BLaER1 treated with 17β-estradiol and CSF1 and Interleukin-3, amounts not matched to agents 10 nM and 100 nM (cell line): ENCODE data around the gene NELL1.

Experiments used
- H3K27ac ChIP-seq, 11 experiments: shearing (Covaris generic); formaldehyde crosslinking; 2 replicates each; pipeline ENCODE4 v1.8.1; 2022
- H3K27me3 ChIP-seq, 11 experiments: shearing (Covaris generic); formaldehyde crosslinking; 2 replicates each; pipeline ENCODE4 v1.8.1; 2022
- H3K36me3 ChIP-seq, 11 experiments: shearing (Covaris generic); formaldehyde crosslinking; 2 replicates each; pipeline ENCODE4 v1.8.1; 2022
- H3K4me1 ChIP-seq, 10 experiments: shearing (Covaris generic); formaldehyde crosslinking; 2 replicates each; pipeline ENCODE4 v1.8.1; 2022
- H3K4me2 ChIP-seq, 11 experiments: shearing (Covaris generic); formaldehyde crosslinking; 2 replicates each; pipeline ENCODE4 v1.8.1; 2022
- H3K4me3 ChIP-seq, 10 experiments: shearing (Covaris generic); formaldehyde crosslinking; 2 replicates each; pipeline ENCODE4 v1.8.1; 2022
- H3K9ac ChIP-seq, 11 experiments: shearing (Covaris generic); formaldehyde crosslinking; 2 replicates each; pipeline ENCODE4 v1.8.1; 2022
- H3K9me3 ChIP-seq, 11 experiments: shearing (Covaris generic); formaldehyde crosslinking; replicated peaks in 1 of 11; 2 replicates each; pipeline ENCODE4 v1.8.1; 2022
- H4K20me1 ChIP-seq, 11 experiments: shearing (Covaris generic); formaldehyde crosslinking; 2 replicates each; pipeline ENCODE4 v1.8.1; 2022
- Cebpa-rat ChIP-seq, 11 experiments: shearing (Covaris generic); IDR thresholded peaks; 2 replicates each; pipeline ENCODE4 v1.8.1; 2022

The NELL1 gene

DNA sequence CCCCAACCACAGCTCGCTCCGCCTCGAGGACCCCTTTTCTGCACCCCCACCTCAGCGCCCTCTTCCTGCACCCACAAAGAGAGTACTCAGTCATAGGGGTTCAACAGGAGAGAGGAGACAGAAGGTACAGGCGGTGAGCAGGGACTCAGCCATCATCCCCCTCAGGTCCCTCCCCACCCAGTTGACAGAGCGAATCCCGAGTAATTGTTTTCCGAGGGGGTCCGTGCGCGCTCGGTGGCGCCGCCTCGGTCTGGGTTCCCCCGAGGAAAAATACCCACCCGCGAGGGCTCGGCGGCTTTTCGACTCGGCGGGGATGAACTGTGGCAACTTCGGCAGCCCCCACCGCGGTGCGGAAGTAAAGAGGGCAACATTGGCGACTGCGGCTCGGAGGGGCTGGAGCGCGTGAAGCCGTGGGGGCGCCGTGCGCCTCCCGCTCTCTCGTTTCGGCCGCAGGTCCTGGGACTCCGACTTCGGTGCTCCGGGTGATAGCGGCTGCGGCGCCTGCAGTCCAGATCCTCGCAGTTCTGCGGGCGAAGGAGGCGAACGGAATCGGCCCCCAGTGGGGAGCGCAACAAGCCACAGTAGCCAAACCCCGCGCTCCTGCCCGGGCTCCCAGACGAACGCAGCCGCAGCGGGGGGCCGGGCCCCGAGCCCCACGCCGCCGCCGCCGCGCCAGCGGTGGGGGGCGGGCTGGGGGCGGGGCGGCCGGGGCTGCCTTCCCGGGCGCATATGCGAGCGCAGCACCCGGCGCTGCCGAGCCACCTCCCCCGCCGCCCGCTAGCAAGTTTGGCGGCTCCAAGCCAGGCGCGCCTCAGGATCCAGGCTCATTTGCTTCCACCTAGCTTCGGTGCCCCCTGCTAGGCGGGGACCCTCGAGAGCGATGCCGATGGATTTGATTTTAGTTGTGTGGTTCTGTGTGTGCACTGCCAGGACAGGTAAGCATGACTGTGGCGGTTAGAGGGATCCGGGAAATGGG lies at the start of gene NELL1:
NELL1 (plus strand) TSS at position 743 of the 976 bp plus-strand sequence.
- Histone ChIP-seq H3K9me3 (peaks cover 0 to 11% (median 0%) of the 10 kb centered on the region in 11 experiments; a peak in 3 of 22 replicates), H3K27me3 (peaks cover 48 to 60% (median 52%) of the 10 kb centered on the region in 11 experiments), H3K4me3 (peak within 1 kb of the TSS; percentile 55 to 76 (median 67)), H3K27ac (no peak within 1 kb of the TSS; a peak in 1 of 22 replicates), H3K4me1 (peaks cover 31 to 47% (median 43%) of the 10 kb centered on the region in 10 experiments), H3K36me3 (no peaks in the 10 kb centered on the region), H4K20me1 (peaks cover 0 to 27% (median 13%) of the 10 kb centered on the region in 11 experiments; a peak in 7 of 22 replicates), H3K4me2 (peak within 1 kb of the TSS; percentile 92 to 100 (median 100)), H3K9ac (peak within 1 kb of the TSS; percentile 39 to 77 (median 65))
- no peak for TF ChIP-seq Cebpa-rat (IDR thresholded peaks at IDR 0.05)

DNA sequence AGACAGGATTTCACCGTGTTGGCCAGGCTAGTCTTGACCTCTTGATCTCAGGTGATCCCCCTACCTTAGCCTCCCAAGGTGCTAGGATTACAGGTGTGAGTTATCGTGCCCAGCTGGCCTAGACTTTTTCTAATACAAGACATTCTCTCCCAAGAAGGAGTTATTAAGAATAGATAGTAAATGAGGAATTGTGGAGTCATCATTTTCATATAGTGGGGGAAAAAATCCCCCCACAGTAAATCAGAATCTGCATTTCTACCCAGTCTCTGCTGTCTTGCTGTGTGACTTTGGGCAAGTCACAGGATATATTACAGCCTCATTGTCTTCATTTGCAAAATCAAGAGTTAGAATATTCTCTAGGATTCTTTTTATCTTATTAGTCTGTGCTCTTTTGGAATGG lies 48.4 kb upstream of the NELL1 start:
- no peak for TF ChIP-seq Cebpa-rat (IDR thresholded peaks at IDR 0.05)
- H3K36me3 ChIP-seq: no peaks in the 10 kb centered on the region
- H3K4me1 ChIP-seq: no peaks in the 10 kb centered on the region
- no peak overlapping the region for H3K4me2 ChIP-seq
- no peaks in the 10 kb centered on the region for H4K20me1 ChIP-seq
- no peaks in the 10 kb centered on the region for H3K27me3 ChIP-seq
- H3K9me3 ChIP-seq: no peaks in the 10 kb centered on the region
- no peak overlapping the region for H3K27ac ChIP-seq
- H3K9ac ChIP-seq: no peak overlapping the region
- no peak overlapping the region for H3K4me3 ChIP-seq

DNA sequence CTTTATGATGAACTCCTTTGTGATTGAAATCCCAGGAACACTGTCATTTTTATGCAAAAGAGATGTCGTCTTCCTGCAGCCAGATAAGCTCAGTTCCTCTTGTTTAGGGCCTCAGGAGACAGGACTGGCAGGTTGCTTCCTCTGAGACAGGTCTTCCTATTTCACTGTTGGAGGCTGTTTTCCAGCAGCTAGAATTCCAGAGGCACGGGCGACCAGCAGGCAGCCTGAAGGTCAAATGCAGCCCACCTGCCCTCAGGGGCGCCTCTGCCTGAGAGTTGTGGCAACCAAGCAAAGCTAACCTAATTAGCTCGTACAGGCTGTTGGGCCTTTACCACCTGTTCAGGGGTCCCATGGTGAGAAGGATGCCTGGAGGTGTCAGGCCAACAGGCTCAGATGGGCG lies 47.7 kb upstream of the NELL1 start:
- H3K36me3 ChIP-seq: no peaks in the 10 kb centered on the region
- no peaks in the 10 kb centered on the region for H3K27me3 ChIP-seq
- no peak overlapping the region for H3K4me2 ChIP-seq
- no peaks in the 10 kb centered on the region for H4K20me1 ChIP-seq
- H3K9ac ChIP-seq: no peak overlapping the region
- no peak for TF ChIP-seq Cebpa-rat (IDR thresholded peaks at IDR 0.05)
- H3K4me3 ChIP-seq: no peak overlapping the region
- H3K9me3 ChIP-seq: no peaks in the 10 kb centered on the region
- H3K4me1 ChIP-seq: peaks cover 0 to 5% (median 0%) of the 10 kb centered on the region in 10 experiments; a peak in 4 of 20 replicates
- no peak overlapping the region for H3K27ac ChIP-seq

DNA sequence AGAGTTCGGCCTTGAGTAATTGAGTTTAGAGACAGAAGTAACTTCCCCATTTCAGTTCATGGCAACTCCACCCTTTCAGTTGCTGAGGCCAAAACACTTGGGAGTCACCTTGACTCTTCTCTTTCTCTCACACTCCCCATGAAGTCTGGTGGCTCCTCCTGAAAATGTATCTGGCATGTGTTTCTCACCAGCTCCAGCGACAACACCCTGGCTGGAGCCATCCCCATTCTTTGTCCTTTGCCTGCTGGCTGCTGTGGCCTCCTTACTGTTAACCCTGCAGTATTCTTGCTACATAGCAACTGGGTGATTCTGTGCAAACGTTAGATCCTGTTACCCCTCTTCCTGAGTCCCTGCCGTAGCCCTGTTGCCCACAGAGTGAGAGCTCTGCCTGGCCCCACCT lies 46.1 kb upstream of the NELL1 start:
- no peak overlapping the region; a peak in 1 of 22 replicates for H3K4me2 ChIP-seq
- H3K4me1 ChIP-seq: peaks cover 0 to 11% (median 3%) of the 10 kb centered on the region in 10 experiments; a peak in 4 of 20 replicates
- no peak overlapping the region for H3K4me3 ChIP-seq
- H4K20me1 ChIP-seq: no peaks in the 10 kb centered on the region
- no peaks in the 10 kb centered on the region for H3K36me3 ChIP-seq
- H3K9ac ChIP-seq: no peak overlapping the region
- no peaks in the 10 kb centered on the region for H3K9me3 ChIP-seq
- H3K27me3 ChIP-seq: no peaks in the 10 kb centered on the region
- TF ChIP-seq Cebpa-rat (IDR thresholded peaks at IDR 0.05): no peak
- H3K27ac ChIP-seq: no peak overlapping the region

DNA sequence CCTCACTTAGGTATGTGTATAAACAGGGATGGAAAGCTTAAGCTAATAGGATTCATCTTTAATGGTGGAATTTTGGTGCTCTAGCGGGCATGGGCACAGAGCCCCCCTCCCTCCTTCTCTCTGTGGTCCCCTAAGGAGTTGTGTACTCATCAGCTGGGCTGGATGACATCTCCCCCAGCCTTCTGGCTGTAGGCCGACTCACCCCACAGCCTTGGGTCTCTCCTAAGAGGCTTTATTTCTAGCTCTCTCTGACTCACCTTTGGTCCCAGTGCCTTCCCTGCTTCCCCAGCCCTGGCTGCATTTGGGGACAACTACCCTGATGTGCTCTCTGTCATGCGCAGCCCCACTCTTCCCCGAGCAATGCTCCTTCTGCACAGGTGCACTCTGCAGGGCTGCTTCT lies 43.1 kb upstream of the NELL1 start:
- no peak for TF ChIP-seq Cebpa-rat (IDR thresholded peaks at IDR 0.05)
- Histone ChIP-seq H3K27me3 (no peaks in the 10 kb centered on the region), H4K20me1 (no peaks in the 10 kb centered on the region)

DNA sequence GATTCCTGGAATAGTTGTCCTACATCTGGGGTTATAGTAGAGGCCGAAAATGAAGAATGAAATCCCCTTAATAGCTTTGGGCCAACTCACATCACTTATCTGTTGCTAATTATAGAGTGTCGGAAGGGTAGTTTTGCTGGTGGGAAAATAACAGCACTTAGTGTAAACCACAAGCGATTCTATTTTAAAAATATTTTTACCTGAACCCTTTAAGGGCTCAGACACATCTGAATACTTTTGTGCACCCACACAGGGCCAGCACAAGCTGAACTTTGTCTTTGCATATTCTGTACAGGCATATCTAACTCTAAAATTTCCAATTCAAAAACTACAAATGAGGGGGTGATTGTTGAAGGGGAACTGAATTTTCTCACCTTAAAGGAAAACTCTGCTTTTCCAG lies 42.4 kb upstream of the NELL1 start:
- Histone ChIP-seq H3K27ac (no peak overlapping the region), H3K9ac (no peak overlapping the region), H4K20me1 (no peaks in the 10 kb centered on the region), H3K4me2 (peak overlapping the region in 6 of 11 experiments; percentile 4 to 39 (median 14); a peak in 8 of 22 replicates), H3K4me1 (peaks cover 0 to 11% (median 3%) of the 10 kb centered on the region in 10 experiments; a peak in 4 of 20 replicates), H3K4me3 (no peak overlapping the region), H3K36me3 (no peaks in the 10 kb centered on the region), H3K27me3 (no peaks in the 10 kb centered on the region), H3K9me3 (peaks cover 0 to 9% (median 0%) of the 10 kb centered on the region in 11 experiments; a peak in 1 of 22 replicates)
- no peak for TF ChIP-seq Cebpa-rat (IDR thresholded peaks at IDR 0.05)

More for the DNA sequence above, 43.1 kb upstream of the NELL1 start:
- Histone ChIP-seq H3K9ac (no peak overlapping the region), H3K36me3 (no peaks in the 10 kb centered on the region), H3K4me3 (no peak overlapping the region), H3K27ac (no peak overlapping the region), H3K4me1 (peaks cover 0 to 11% (median 3%) of the 10 kb centered on the region in 10 experiments; a peak in 4 of 20 replicates), H3K9me3 (peaks cover 0 to 9% (median 0%) of the 10 kb centered on the region in 11 experiments; a peak in 1 of 22 replicates), H3K4me2 (peak overlapping the region in 6 of 11 experiments; percentile 4 to 39 (median 14); a peak in 6 of 22 replicates)

DNA sequence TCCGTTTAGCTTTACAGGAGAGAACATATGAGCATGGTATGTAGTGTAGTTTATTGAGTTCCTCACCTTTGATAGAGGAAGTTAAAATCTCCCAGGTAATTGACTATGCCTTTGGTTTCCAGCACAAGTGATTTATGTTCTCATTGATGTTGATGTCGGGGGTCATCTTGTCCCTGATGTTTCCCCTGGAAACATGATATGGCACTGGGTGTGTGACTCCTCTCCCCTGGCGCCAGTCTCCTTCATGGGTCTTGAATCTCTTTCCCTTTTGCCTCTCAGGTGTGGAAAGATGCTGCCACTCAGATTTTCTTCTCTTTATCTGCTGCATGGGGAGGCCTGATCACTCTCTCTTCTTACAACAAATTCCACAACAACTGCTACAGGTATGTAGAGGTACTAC lies 41.7 kb upstream of the NELL1 start:
- Histone ChIP-seq H3K4me3 (no peak overlapping the region), H3K4me1 (peaks cover 0 to 11% (median 3%) of the 10 kb centered on the region in 10 experiments; a peak in 4 of 20 replicates), H3K27ac (no peak overlapping the region), H3K27me3 (no peaks in the 10 kb centered on the region), H3K36me3 (no peaks in the 10 kb centered on the region), H3K9ac (no peak overlapping the region), H4K20me1 (no peaks in the 10 kb centered on the region), H3K4me2 (no peak overlapping the region), H3K9me3 (peaks cover 0 to 9% (median 0%) of the 10 kb centered on the region in 11 experiments; a peak in 1 of 22 replicates)
- no peak for TF ChIP-seq Cebpa-rat (IDR thresholded peaks at IDR 0.05)

DNA sequence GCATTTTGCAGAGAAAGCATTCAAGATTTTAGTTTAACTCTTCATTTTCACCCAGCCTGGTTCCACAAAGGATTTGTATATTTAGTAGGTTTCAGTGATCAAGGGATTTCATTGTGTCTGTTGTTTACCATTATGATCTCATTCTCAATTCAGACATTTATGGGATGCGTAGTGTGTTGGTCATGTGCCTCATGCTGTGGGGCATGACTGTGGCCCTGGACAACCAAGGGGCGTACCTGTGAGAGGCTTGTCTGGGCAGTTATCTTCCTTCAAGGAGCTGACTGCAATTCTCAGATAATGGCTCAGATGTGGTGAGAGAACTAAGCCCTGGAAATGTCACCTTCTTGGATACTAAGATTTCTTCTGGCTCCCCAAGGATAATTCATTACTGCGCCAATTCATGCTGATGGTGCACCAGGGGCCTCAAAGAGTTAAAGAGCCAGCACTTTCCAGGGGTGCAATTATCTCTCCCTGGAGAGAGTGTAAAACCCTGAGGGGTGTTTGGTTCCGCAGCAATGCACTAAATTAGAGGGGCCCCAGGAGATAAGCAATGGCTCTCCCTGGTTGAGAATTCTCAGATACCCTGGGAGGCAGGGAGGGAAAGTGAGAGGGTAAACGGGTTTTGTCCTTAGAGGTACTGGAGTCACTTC lies 37.7 kb upstream of the NELL1 start:
- H3K4me2 ChIP-seq: no peak overlapping the region
- no peaks in the 10 kb centered on the region for H3K27me3 ChIP-seq
- peaks cover 0 to 9% (median 0%) of the 10 kb centered on the region in 11 experiments; a peak in 1 of 22 replicates for H3K9me3 ChIP-seq
- H3K4me1 ChIP-seq: peaks cover 0 to 7% (median 3%) of the 10 kb centered on the region in 10 experiments; a peak in 4 of 20 replicates
- H3K27ac ChIP-seq: no peak overlapping the region
- no peak overlapping the region for H3K9ac ChIP-seq
- H3K4me3 ChIP-seq: no peak overlapping the region
- no peak for TF ChIP-seq Cebpa-rat (IDR thresholded peaks at IDR 0.05)
- no peaks in the 10 kb centered on the region for H4K20me1 ChIP-seq
- no peaks in the 10 kb centered on the region for H3K36me3 ChIP-seq

DNA sequence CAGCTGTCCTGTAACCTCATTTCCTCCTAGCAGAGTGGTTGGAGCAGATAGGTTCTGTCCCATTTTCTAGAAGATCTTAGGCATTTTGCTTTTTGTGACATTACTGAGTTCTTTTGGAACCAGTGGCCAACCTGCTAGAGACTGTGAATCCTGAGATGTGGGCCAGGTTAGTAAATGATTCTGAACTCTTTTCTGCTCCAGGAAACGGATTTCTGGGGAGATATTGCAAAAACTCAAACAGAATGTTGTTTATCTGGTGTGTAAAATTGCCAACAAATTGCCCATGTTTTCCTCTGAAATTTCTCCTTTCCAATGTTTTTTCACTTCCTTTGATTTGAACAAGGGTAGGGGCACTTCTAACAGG lies 37.2 kb upstream of the NELL1 start:
- H3K27me3 ChIP-seq: no peaks in the 10 kb centered on the region
- no peaks in the 10 kb centered on the region for H4K20me1 ChIP-seq
- H3K27ac ChIP-seq: no peak overlapping the region
- TF ChIP-seq Cebpa-rat (IDR thresholded peaks at IDR 0.05): no peak
- peaks cover 0 to 5% (median under 1%) of the 10 kb centered on the region in 10 experiments; a peak in 4 of 20 replicates for H3K4me1 ChIP-seq
- H3K9ac ChIP-seq: no peak overlapping the region
- no peaks in the 10 kb centered on the region for H3K36me3 ChIP-seq
- H3K4me2 ChIP-seq: no peak overlapping the region
- peaks cover 0 to 9% (median 0%) of the 10 kb centered on the region in 11 experiments; a peak in 1 of 22 replicates for H3K9me3 ChIP-seq
- no peak overlapping the region for H3K4me3 ChIP-seq
